H1 (cell line): ENCODE results near the gene CIB4. TPM values are rescaled to one million over a fixed set of nuclear protein-coding genes. Genes with fewer than 3 reads are reported as not detected.

Experiments
- CTCF ChIA-PET: fragments of 300-600 bp; sonication (Branson Sonifier 250); formaldehyde crosslinking; loops from one replicate; lab custom pipeline; 2021; ENCODE audit not compliant: partially characterized antibody; lab: Charles Lee
- POLR2A ChIA-PET: fragments of 300-600 bp; sonication (Branson Sonifier 250); formaldehyde crosslinking; loops from one replicate; lab custom pipeline; 2021; ENCODE audit warnings: inconsistent platforms; ENCODE audit not compliant: partially characterized antibody; lab: Charles Lee
- DNase-seq, 2 experiments: peaks; one replicate each; pipeline versions ENCODE4 v3.0.0 to v3.0.0-alpha.2; 2010 to 2022; ENCODE audit warnings: low spot score in 2 of 2, low read depth in 1 of 2, mixed read lengths in 1 of 2
- FAIRE-seq: peaks from 2 replicates; lab custom pipeline; 2011; peaks lifted over from hg19 to GRCh38; lab: Jason Lieb, UNC
- H2AFZ ChIP-seq: 2 replicates; pipeline ENCODE4 v1.8.1; 2012; ENCODE audit warnings: low read length, inconsistent platforms
- H2AK5ac ChIP-seq: 2 replicates; pipeline ENCODE4 v1.6.1; 2013; ENCODE audit warnings: low read depth, low read length
- H2BK120ac ChIP-seq: replicated peaks from 2 replicates; pipeline ENCODE3; 2013; ENCODE audit warnings: low read depth, low read length, inconsistent platforms
- H2BK12ac ChIP-seq: 2 replicates; pipeline ENCODE4 v1.6.1; 2013; ENCODE audit warnings: low read depth, low read length
- H2BK15ac ChIP-seq: 2 replicates; pipeline ENCODE4 v1.6.1; 2013; ENCODE audit warnings: low read length
- H2BK20ac ChIP-seq: 2 replicates; pipeline ENCODE4 v1.6.1; 2013; ENCODE audit warnings: low read length
- H2BK5ac ChIP-seq: 2 replicates; pipeline ENCODE4 v1.6.1; 2013; ENCODE audit warnings: low read depth, low read length
- H3K14ac ChIP-seq: 2 replicates; pipeline ENCODE4 v1.6.1; 2013; ENCODE audit warnings: inconsistent platforms; ENCODE audit not compliant: insufficient read length
- H3K18ac ChIP-seq: 2 replicates; pipeline ENCODE4 v1.6.1; 2013; ENCODE audit warnings: low read length; ENCODE audit errors: extremely low read depth
- H3K23ac ChIP-seq: 2 replicates; pipeline ENCODE4 v1.6.1; 2013; ENCODE audit warnings: inconsistent platforms; ENCODE audit not compliant: insufficient read length
- H3K23me2 ChIP-seq: 2 replicates; pipeline ENCODE4 v1.6.1; 2013; ENCODE audit warnings: low read depth, low read length
- H3K27ac ChIP-seq: 2 replicates; pipeline ENCODE4 v1.6.1; 2011; ENCODE audit warnings: low read depth, low read length, inconsistent platforms
- H3K27me3 ChIP-seq, 4 experiments: replicated peaks in 1 of 4; 1 replicate in 1 of 4; 2 replicates in 3 of 4; pipeline versions ENCODE4 v1.6.1 to v1.8.1; 2011 to 2013; ENCODE audit warnings: low read length in 3 of 4, mild to moderate bottlenecking in 3 of 4, inconsistent platforms in 2 of 4, mixed read lengths in 2 of 4, moderate library complexity in 1 of 4; ENCODE audit not compliant: control insufficient read depth in 3 of 4, insufficient read depth in 3 of 4; ENCODE audit errors: extremely low read depth in 1 of 4
- H3K36me3 ChIP-seq, 4 experiments: 2 replicates each; pipeline versions ENCODE4 v1.6.1 to v1.8.1; 2011 to 2013; ENCODE audit warnings: mild to moderate bottlenecking in 4 of 4, low read length in 3 of 4, moderate library complexity in 2 of 4, control low read depth in 1 of 4, inconsistent platforms in 1 of 4; ENCODE audit not compliant: insufficient read depth in 4 of 4, control insufficient read depth in 2 of 4
- H3K4ac ChIP-seq: replicated peaks from 2 replicates; pipeline ENCODE3; 2013; ENCODE audit warnings: low read length, low read depth, mixed read lengths, inconsistent platforms; ENCODE audit not compliant: insufficient read length
- H3K4me1 ChIP-seq, 4 experiments: replicated peaks in 1 of 4; 1 replicate in 1 of 4; 2 replicates in 3 of 4; pipeline versions ENCODE4 v1.6.1 to v1.8.1; 2011 to 2013; ENCODE audit warnings: low read length in 3 of 4, inconsistent platforms in 2 of 4, mixed read lengths in 1 of 4; ENCODE audit not compliant: insufficient read depth in 4 of 4, control insufficient read depth in 3 of 4
- H3K4me2 ChIP-seq, 2 experiments: 2 replicates each; pipeline versions ENCODE4 v1.6.1 to v1.8.1; 2011 to 2013; ENCODE audit warnings: low read depth in 2 of 2, low read length in 2 of 2, control low read depth in 1 of 2, inconsistent platforms in 1 of 2, mild to moderate bottlenecking in 1 of 2; ENCODE audit not compliant: insufficient read depth in 1 of 2
- H3K4me3 ChIP-seq, 4 experiments: fragments of 200-600, 300-600 bp in 1 of 4; sonication (generic), shearing (Covaris generic), sonication (Bioruptor Twin) in 1 of 4; 2 replicates each; pipeline versions ENCODE4 v1.5.1 to v1.8.1; 2011 to 2016; ENCODE audit warnings: low read length in 4 of 4, low read depth in 3 of 4, control low read depth in 2 of 4, inconsistent platforms in 2 of 4, mild to moderate bottlenecking in 2 of 4, mixed read lengths in 1 of 4, moderate library complexity in 1 of 4; ENCODE audit not compliant: insufficient read depth in 2 of 4; ENCODE audit errors: extremely low read depth in 1 of 4
- H3K56ac ChIP-seq: replicated peaks from 2 replicates; pipeline ENCODE3; 2013; ENCODE audit warnings: low read depth, mild to moderate bottlenecking, mixed read lengths, low read length, inconsistent platforms; ENCODE audit not compliant: insufficient read length
- H3K79me1 ChIP-seq: 2 replicates; pipeline ENCODE4 v1.6.1; 2013; ENCODE audit warnings: low read depth, low read length, control low read depth
- H3K79me2 ChIP-seq, 2 experiments: 2 replicates each; pipeline versions ENCODE4 v1.6.1 to v1.8.1; 2012 to 2013; ENCODE audit warnings: low read length in 2 of 2, mild to moderate bottlenecking in 2 of 2, inconsistent platforms in 1 of 2; ENCODE audit not compliant: insufficient read depth in 2 of 2, control insufficient read depth in 1 of 2
- H3K9ac ChIP-seq, 4 experiments: replicated peaks in 1 of 4; 1 replicate in 1 of 4; 2 replicates in 3 of 4; pipeline versions ENCODE4 v1.6.1 to v1.8.1; 2011 to 2013; ENCODE audit warnings: low read depth in 3 of 4, low read length in 3 of 4, control low read depth in 2 of 4, mild to moderate bottlenecking in 2 of 4, moderate library complexity in 2 of 4, inconsistent platforms in 1 of 4; ENCODE audit errors: extremely low read depth in 1 of 4
- H3K9me3 ChIP-seq, 2 experiments: 2 replicates each; pipeline versions ENCODE4 v1.6.1 to v1.8.1; 2012 to 2013; ENCODE audit warnings: mild to moderate bottlenecking in 2 of 2, moderate library complexity in 2 of 2, control low read depth in 1 of 2, inconsistent platforms in 1 of 2, low read depth in 1 of 2, low read length in 1 of 2, mixed read lengths in 1 of 2; ENCODE audit not compliant: insufficient read depth in 2 of 2
- H4K20me1 ChIP-seq, 2 experiments: replicated peaks in 1 of 2; 2 replicates each; pipeline versions ENCODE3 to v1.8.1; 2011 to 2013; ENCODE audit warnings: inconsistent platforms in 2 of 2, low read length in 2 of 2, mild to moderate bottlenecking in 1 of 2; ENCODE audit not compliant: insufficient read depth in 2 of 2, control insufficient read depth in 1 of 2
- H4K5ac ChIP-seq: 2 replicates; pipeline ENCODE4 v1.6.1; 2013; ENCODE audit warnings: low read length, low read depth, mixed read lengths, inconsistent platforms; ENCODE audit not compliant: insufficient read length
- H4K8ac ChIP-seq: 2 replicates; pipeline ENCODE4 v1.8.0; 2013; ENCODE audit warnings: mild to moderate bottlenecking, moderate library complexity, low read length, inconsistent platforms; ENCODE audit not compliant: insufficient read depth; ENCODE audit errors: extremely low read depth
- H4K91ac ChIP-seq: replicated peaks from 2 replicates; pipeline ENCODE3; 2013; ENCODE audit warnings: low read length, mixed read lengths, inconsistent platforms; ENCODE audit not compliant: insufficient read length
- ASH2L ChIP-seq: fragments of 200-600, 300-600 bp; sonication (generic); IDR thresholded peaks from one replicate; pipeline ENCODE4 v1.7.1; 2017; ENCODE audit warnings: low read length
- ATF2 ChIP-seq: IDR thresholded peaks from 2 replicates; pipeline ENCODE4 v1.6.1; 2012; ENCODE audit warnings: low read length, inconsistent platforms
- FOSL1 ChIP-seq: IDR thresholded peaks from 2 replicates; pipeline ENCODE4 v1.6.1; 2011; ENCODE audit warnings: mild to moderate bottlenecking, low read depth, low read length, moderate library complexity; ENCODE audit not compliant: insufficient read depth
- GABPA ChIP-seq: IDR thresholded peaks from 2 replicates; pipeline ENCODE4 v1.6.1; 2011; ENCODE audit warnings: mild to moderate bottlenecking, low read length, moderate library complexity, borderline replicate concordance; ENCODE audit not compliant: insufficient read depth
- HDAC6 ChIP-seq: IDR thresholded peaks from one replicate; pipeline ENCODE4 v1.7.1; 2012; ENCODE audit warnings: low read depth, mild to moderate bottlenecking, inconsistent platforms, low read length, moderate library complexity
- POU5F1 ChIP-seq: IDR thresholded peaks from 2 replicates; pipeline ENCODE4 v1.6.1; 2011; ENCODE audit warnings: low read depth, mild to moderate bottlenecking, low read length, moderate library complexity
- TAF7 ChIP-seq: optimal IDR thresholded peaks from 2 replicates; pipeline ENCODE3; 2011; ENCODE audit warnings: low read depth, mild to moderate bottlenecking, inconsistent platforms, low read length, moderate library complexity, borderline replicate concordance
- WGBS, 2 experiments: shearing (Covaris generic) in 1 of 2; methylation state at CpG; one replicate each; pipeline versions ENCODE4 v1.1.6 to v1.1.7; 2013 to 2015; ENCODE audit warnings: low lambda C conversion rate in 2 of 2, mixed read lengths in 2 of 2, inconsistent platforms in 1 of 2, low coverage in 1 of 2, missing lambda C conversion rate in 1 of 2; ENCODE audit not compliant: insufficient replicate concordance in 2 of 2, insufficient coverage in 1 of 2, insufficient read length in 1 of 2; ENCODE audit errors: extremely low coverage in 1 of 2, missing lambda C conversion rate in 1 of 2; 5-methylcytosine and 5-hydroxymethylcytosine counted together
- polyA plus RNA-seq, 7 experiments: library from polyadenylated mRNA; depleted of rRNA in 3 of 7; stranded (reverse) in 5 of 7; unstranded in 2 of 7; fragments of >200 nt in 5 of 7; fragments of 200-250 nt in 2 of 7; gene quantifications; 1 replicate in 5 of 7; 2 replicates in 1 of 7; 4 replicates in 1 of 7; pipeline versions ENCODE4 v1.2.1 to v1.2.3, GENCODE V29; 2011 to 2013; ENCODE audit warnings: missing spikeins in 2 of 7, mixed read lengths in 2 of 7
- total RNA-seq: library from RNA; stranded (reverse); fragmentation: NEBNext Ultra II Directional; extraction: Animal tissue kit (Norgen Biotek cat#: 25700); gene quantifications from 2 replicates; pipeline ENCODE4 v1.2.1, GENCODE V29; 2021
- TF ChIP-seq, protein P1 (sequence below): IDR thresholded peaks from 2 replicates; pipeline ENCODE4 v1.6.1; 2012; ENCODE audit warnings: inconsistent platforms
- TF ChIP-seq, protein P2 (sequence below): IDR thresholded peaks from 2 replicates; pipeline ENCODE4 v1.6.1; 2011; ENCODE audit warnings: low read depth, mild to moderate bottlenecking, low read length; ENCODE audit not compliant: insufficient read depth

The CIB4 gene
- total and polyA plus RNA-seq, 2 of the 8 experiments (the other 6 are each of a cell fraction or from before 2014, with no cell fraction given), result not detected

DNA sequence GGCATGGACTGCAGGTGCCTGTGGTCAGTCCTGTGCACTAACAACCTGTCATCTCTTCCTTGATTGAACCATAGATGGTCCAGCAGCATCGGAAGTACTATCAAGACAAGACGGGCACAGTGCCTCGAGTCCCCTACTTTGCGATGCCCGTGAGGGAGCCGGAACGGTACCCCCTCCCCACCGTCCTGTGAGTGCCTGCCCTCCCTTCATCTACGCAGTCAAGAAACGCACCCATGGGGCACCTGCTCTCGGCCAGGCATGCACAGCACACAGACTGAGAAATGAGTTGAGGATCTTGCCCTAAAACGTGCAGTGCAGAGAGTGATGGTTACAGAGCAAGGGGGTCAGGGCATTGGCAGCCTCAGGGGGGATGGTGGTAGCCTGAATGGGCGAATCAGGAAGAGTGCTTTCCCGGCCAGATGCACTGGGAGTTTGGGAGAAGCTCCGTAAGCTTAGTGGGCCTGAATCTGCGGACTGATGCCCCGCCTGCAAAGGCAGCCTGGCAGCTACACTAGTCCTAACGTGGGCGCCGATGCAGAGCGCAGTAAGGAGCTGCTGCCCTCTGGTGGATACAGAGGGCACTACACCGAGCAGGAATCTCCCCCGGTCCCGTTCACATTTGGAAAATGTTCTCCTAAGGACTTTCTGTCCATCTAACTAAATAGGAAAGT lies 63.6 kb downstream of the CIB4 start:
- H2AFZ ChIP-seq, result peak overlapping the region; percentile 66
- 0 out of 2 replicates have a peak overlapping the region, but pooled peaks have one; percentile 52 for H2BK5ac ChIP-seq
- peaks cover 0 to 3% (median 1%) of the 10 kb centered on the region in 4 experiments; a peak in 2 of 7 replicates for H3K4me1 ChIP-seq
- FAIRE-seq (peak; percentile 95), DNase-seq (peak; percentile 46 to 90)
- H2BK20ac ChIP-seq, result no peak overlapping the region
- H3K36me3 ChIP-seq, result no peaks in the 10 kb centered on the region
- H3K56ac ChIP-seq, result no peak overlapping the region
- H3K23ac ChIP-seq, result no peak overlapping the region
- no peak overlapping the region for H4K91ac ChIP-seq
- 0 out of 4 replicates have a peak overlapping the region, but pooled peaks of 1 of the 2 experiments have one; percentile 47 for H3K4me2 ChIP-seq
- H3K27ac ChIP-seq, result no peak overlapping the region
- CTCF ChIA-PET, result interaction anchor here (0.6 to 10.9 kb wide), 47 partner anchors 10 to 303 kb away, joined by 3 to 159 read pairs (median 5); partner anchors contain the start of genes CIB4 and OTOF
- no peaks in the 10 kb centered on the region for H3K79me2 ChIP-seq
- H3K18ac ChIP-seq, result no peak overlapping the region
- H3K9me3 ChIP-seq, result no peaks in the 10 kb centered on the region
- H2AK5ac ChIP-seq, result no peak overlapping the region
- POLR2A ChIA-PET, result no interaction called here
- H2BK12ac ChIP-seq, result no peak overlapping the region
- no peak overlapping the region for H4K5ac ChIP-seq
- peaks cover 0 to 2% (median under 1%) of the 10 kb centered on the region in 4 experiments; a peak in 3 of 7 replicates for H3K27me3 ChIP-seq
- H2BK15ac ChIP-seq, result peak overlapping the region; percentile 24; the same call in 1 of the 2 replicates
- no peak overlapping the region for H3K9ac ChIP-seq
- no peaks in the 10 kb centered on the region for H4K20me1 ChIP-seq
- no peaks in the 10 kb centered on the region for H3K23me2 ChIP-seq
- H2BK120ac ChIP-seq, result no peak overlapping the region
- H3K4ac ChIP-seq, result no peak overlapping the region
- H3K4me3 ChIP-seq, result no peak overlapping the region
- no peaks in the 10 kb centered on the region for H3K79me1 ChIP-seq
- no peak overlapping the region for H4K8ac ChIP-seq
- H3K14ac ChIP-seq, result no peak overlapping the region
- 44% methylated on average over 24 of the region's 24 CpGs; no CpG with 5 or more reads in 1 of the 2 experiments for WGBS, 2 experiments
- TF ChIP-seq FOSL1, result no peak
- no peak for TF ChIP-seq HDAC6
- no peak for TF ChIP-seq POU5F1
- TF ChIP-seq, protein P1, sequence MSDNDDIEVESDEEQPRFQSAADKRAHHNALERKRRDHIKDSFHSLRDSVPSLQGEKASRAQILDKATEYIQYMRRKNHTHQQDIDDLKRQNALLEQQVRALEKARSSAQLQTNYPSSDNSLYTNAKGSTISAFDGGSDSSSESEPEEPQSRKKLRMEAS, result peak; percentile 49
- no peak for TF ChIP-seq ATF2
- peak; percentile 59; the same call in 1 of the 2 replicates for TF ChIP-seq GABPA
- no peak for TF ChIP-seq TAF7
- TF ChIP-seq ASH2L, result no peak
- TF ChIP-seq, protein P2, sequence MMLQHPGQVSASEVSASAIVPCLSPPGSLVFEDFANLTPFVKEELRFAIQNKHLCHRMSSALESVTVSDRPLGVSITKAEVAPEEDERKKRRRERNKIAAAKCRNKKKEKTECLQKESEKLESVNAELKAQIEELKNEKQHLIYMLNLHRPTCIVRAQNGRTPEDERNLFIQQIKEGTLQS, result no peak
